ENCODE measurements around the gene TMEM243.

Gene TMEM243

DNA sequence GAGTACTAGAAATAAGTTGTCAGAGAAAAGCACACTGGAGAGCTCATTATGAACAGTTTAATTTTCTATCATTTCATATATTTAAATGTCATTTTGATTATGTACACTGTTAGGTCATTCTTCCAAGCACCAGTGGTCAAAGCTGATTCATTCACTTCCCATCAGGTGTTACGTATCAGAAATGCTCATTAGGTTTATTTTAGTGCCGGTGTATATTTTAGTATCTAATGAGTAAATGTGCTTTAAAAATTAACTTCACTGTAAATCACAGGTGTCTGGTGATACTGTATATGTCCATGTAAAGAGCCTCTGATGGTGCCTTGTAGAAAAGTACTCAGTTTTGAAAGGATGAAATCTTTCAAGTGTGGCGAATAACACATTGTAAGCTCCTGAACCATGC lies 63.7 kb downstream of the TMEM243 start:
- TF ChIP-seq, protein P1, sequence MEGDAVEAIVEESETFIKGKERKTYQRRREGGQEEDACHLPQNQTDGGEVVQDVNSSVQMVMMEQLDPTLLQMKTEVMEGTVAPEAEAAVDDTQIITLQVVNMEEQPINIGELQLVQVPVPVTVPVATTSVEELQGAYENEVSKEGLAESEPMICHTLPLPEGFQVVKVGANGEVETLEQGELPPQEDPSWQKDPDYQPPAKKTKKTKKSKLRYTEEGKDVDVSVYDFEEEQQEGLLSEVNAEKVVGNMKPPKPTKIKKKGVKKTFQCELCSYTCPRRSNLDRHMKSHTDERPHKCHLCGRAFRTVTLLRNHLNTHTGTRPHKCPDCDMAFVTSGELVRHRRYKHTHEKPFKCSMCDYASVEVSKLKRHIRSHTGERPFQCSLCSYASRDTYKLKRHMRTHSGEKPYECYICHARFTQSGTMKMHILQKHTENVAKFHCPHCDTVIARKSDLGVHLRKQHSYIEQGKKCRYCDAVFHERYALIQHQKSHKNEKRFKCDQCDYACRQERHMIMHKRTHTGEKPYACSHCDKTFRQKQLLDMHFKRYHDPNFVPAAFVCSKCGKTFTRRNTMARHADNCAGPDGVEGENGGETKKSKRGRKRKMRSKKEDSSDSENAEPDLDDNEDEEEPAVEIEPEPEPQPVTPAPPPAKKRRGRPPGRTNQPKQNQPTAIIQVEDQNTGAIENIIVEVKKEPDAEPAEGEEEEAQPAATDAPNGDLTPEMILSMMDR (conservative IDR thresholded peaks at IDR 0.05) = no peak
- TF ChIP-seq ZFX (IDR thresholded peaks at IDR 0.05) = no peak
- no peak overlapping the region for H3K27ac ChIP-seq

GRCh38 chr7:87154569-87154968 lies 65.0 kb downstream of the TMEM243 start:
- no peak overlapping the region for H3K27ac ChIP-seq
- TF ChIP-seq, protein P1 (conservative IDR thresholded peaks at IDR 0.05) = no peak
- TF ChIP-seq ZFX (IDR thresholded peaks at IDR 0.05) = no peak

DNA sequence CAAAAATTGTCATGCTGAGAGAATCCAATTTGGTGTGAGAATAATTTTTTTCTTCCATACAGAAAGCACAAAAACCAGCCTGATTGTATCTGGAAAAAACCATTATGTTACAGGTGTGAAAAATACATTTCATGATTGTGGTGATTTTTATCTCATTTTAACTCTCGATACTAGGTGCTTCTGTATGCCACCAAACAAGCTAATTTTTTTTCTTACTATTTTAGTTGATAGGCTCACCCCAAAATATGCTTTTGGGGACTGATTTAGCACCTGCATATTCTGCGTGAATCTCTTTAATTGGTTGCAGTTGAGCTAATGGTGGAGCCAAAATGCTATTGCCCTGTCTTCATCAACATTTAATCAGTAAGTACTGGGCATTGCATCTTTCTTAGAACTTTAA lies 65.4 kb downstream of the TMEM243 start:
- H3K27ac ChIP-seq = no peak overlapping the region
- TF ChIP-seq ZFX (IDR thresholded peaks at IDR 0.05) = no peak
- TF ChIP-seq, protein P1 (conservative IDR thresholded peaks at IDR 0.05) = no peak

DNA sequence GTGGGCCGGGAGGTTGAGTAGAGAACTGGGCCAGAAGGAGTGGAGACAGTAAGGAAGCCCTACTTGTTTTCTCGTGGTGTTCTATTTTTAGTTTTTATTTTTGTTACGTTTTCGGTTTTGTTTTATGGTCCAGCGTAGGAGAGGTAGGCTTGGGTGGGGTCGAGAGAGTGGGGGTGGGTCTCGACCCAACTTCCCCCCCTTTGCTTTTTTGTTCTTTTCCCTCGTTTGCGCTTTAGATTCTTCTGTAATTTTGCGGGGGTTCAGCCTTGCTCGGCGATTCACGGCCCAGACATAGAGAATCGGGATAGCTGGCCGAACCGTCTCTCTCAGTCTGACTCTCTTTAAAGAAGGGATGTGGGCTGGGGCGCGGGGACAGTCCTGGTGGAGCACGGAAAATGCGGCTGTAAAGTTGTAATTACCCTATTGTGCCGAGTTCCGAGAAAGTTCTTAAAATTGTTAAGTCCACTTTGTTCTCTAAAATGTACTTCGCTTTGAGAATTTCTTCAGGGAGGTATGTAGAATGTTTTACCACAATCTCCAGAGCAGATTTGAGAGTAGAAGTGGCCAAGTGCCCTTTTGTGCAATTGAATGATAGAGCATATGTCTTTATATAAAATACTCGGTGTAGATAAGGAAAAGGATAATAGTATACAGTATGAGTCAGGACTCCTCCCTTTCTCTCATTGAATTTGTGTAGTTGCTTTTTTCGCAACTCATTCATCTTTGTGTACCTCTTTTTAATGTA lies 66.5 kb downstream of the TMEM243 start:
- TF ChIP-seq, protein P1 (conservative IDR thresholded peaks at IDR 0.05) = no peak
- TF ChIP-seq ZFX (IDR thresholded peaks at IDR 0.05) = 0 out of 2 replicates have a peak, but pooled peaks have one; percentile 21
- peak overlapping the region; percentile 94 for H3K27ac ChIP-seq

GRCh38 chr7:87152112-87152896 lies 67.2 kb downstream of the TMEM243 start, which contains the start of gene DMTF1:
TSS of gene DMTF1 (plus strand) at chr7:87152453. CDS start at chr7:87164942, 12,489 bp downstream.
- H3K27ac ChIP-seq = peak within 1 kb of the TSS; percentile 94
- TF ChIP-seq, protein P1 (conservative IDR thresholded peaks at IDR 0.05) = no peak
- TF ChIP-seq ZFX (IDR thresholded peaks at IDR 0.05) = peak; percentile 52

DNA sequence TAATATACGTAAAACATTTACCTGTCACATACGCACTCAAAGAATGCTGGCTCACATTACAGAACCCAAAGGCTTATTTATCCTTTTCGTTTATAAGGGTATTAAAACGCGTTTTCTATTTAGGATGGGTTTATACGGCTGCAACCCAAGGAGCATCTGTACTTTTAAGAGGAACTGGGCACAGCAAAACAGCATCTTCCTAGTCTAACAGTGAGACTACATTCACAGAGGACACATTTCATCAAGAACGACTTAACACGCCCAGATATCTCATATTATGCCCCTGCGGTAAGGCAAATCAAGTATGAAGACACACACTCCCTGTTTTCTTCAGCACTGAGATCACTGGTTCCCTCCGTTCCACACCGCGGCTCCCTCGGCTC lies 67.8 kb downstream of the TMEM243 start:
- peak overlapping the region; percentile 94 for H3K27ac ChIP-seq
- TF ChIP-seq ZFX (IDR thresholded peaks at IDR 0.05) = no peak
- TF ChIP-seq, protein P1 (conservative IDR thresholded peaks at IDR 0.05) = no peak

Data from C4-2B (cell line).